Colonic mucosa (tissue), 4 donors: Measurements from ENCODE around the gene CCDC71. TPM values are rescaled to one million over a fixed set of nuclear protein-coding genes. Genes with fewer than 3 reads are reported as not detected.

Source experiments
- DNase-seq: peaks from one replicate; pipeline ENCODE4 v3.0.0-alpha.2; 2020
- H3K27ac ChIP-seq: fragments of 200-600 bp; one replicate; pipeline ENCODE4 v1.8.0; 2021
- H3K27me3 ChIP-seq: fragments of 200-600 bp; one replicate; pipeline ENCODE4 v1.8.0; 2021
- H3K36me3 ChIP-seq: fragments of 200-600 bp; one replicate; pipeline ENCODE4 v1.8.0; 2021
- H3K4me1 ChIP-seq: fragments of 200-600 bp; one replicate; pipeline ENCODE4 v1.8.0; 2021; ENCODE audit warnings: mild to moderate bottlenecking
- H3K4me3 ChIP-seq: fragments of 200-600 bp; one replicate; pipeline ENCODE4 v1.8.0; 2021
- H3K9ac ChIP-seq, 2 donors: one replicate each; pipeline ENCODE4 v1.7.0; 2013; ENCODE audit warnings: control low read depth in 2 of 2, low read depth in 2 of 2, low read length in 2 of 2
- H3K9me3 ChIP-seq: fragments of 200-600 bp; one replicate; pipeline ENCODE4 v1.8.0; 2021
- intact Hi-C: fragments of 100-400 bp; cut with DNase I; formaldehyde crosslinking; loops from one replicate; pipeline ENCODE4 v1.14.1; 2022
- total RNA-seq, 2 donors: library from RNA; stranded (reverse); fragmentation: NEBNext Ultra II Directional in 1 of 2; extraction: Animal tissue kit (Norgen Biotek cat#: 25700) in 1 of 2; gene quantifications; one replicate each; pipeline ENCODE4 v1.2.1, GENCODE V29; 2021
- TF ChIP-seq, protein P1 (sequence below): fragments of 200-600 bp; IDR thresholded peaks from one replicate; pipeline ENCODE4 v1.8.0; 2022; ENCODE audit warnings: antibody characterized with exemption, mild to moderate bottlenecking
- donor health status: healthy.
- donor health status: DM: no; HTN: no; CAD: no.
- donor health status: DM: no; HTN: no; CAD: no.

CCDC71 gene
- total RNA-seq: 10 to 100 TPM; 17.8 to 22.6 TPM

GRCh38 chr3:49165771-49166751 lies at the start of gene CCDC71:
Gene CCDC71, minus strand, starts transcription at chr3:49166331. Its CDS starts 2,123 bp downstream, at chr3:49164208.
- TF ChIP-seq, protein P1, sequence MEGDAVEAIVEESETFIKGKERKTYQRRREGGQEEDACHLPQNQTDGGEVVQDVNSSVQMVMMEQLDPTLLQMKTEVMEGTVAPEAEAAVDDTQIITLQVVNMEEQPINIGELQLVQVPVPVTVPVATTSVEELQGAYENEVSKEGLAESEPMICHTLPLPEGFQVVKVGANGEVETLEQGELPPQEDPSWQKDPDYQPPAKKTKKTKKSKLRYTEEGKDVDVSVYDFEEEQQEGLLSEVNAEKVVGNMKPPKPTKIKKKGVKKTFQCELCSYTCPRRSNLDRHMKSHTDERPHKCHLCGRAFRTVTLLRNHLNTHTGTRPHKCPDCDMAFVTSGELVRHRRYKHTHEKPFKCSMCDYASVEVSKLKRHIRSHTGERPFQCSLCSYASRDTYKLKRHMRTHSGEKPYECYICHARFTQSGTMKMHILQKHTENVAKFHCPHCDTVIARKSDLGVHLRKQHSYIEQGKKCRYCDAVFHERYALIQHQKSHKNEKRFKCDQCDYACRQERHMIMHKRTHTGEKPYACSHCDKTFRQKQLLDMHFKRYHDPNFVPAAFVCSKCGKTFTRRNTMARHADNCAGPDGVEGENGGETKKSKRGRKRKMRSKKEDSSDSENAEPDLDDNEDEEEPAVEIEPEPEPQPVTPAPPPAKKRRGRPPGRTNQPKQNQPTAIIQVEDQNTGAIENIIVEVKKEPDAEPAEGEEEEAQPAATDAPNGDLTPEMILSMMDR: no peak
- H3K27ac ChIP-seq: peak within 1 kb of the TSS; percentile 74
- H3K4me1 ChIP-seq: peaks cover 3% of the 10 kb centered on the region
- peak within 1 kb of the TSS; percentile 93 for H3K4me3 ChIP-seq
- H3K9ac ChIP-seq: peak within 1 kb of the TSS; percentile 67 to 68
- H3K36me3 ChIP-seq: no peaks in the 10 kb centered on the region
- intact Hi-C loops: no loop called here
- H3K27me3 ChIP-seq: no peaks in the 10 kb centered on the region
- no peaks in the 10 kb centered on the region for H3K9me3 ChIP-seq
- DNase-seq: peak; percentile 70

DNA sequence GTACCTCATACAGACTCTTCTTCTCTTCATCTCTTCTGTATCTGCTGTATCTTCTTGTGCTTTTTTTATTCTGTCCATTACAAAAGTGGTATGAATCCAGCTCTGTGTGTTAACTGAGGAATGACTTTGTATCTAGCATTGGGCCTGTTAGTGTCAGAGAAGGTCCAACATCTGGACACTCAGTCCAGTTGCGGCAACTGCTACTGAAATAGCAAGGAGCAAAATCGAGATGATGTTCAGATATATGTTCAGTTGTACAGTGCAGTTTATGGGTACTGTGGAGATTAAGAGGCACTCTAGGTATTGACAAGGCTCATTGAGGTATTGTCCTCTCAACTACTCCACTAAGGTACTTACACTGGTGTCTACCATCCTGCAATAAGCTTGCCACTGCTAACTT lies 47.9 kb upstream of the CCDC71 start:
- Histone ChIP-seq H3K27me3 (no peaks in the 10 kb centered on the region), H3K4me1 (no peaks in the 10 kb centered on the region), H3K9ac (no peak overlapping the region), H3K4me3 (no peak overlapping the region), H3K36me3 (no peaks in the 10 kb centered on the region), H3K9me3 (no peaks in the 10 kb centered on the region), H3K27ac (no peak overlapping the region)
- TF ChIP-seq, protein P1: no peak
- intact Hi-C loops: no loop called here
- no peak for DNase-seq

GRCh38 chr3:49213541-49213943 lies 47.4 kb upstream of the CCDC71 start:
- Histone ChIP-seq H3K9me3 (no peaks in the 10 kb centered on the region), H3K36me3 (no peaks in the 10 kb centered on the region), H3K9ac (no peak overlapping the region), H3K4me1 (no peaks in the 10 kb centered on the region), H3K4me3 (no peak overlapping the region), H3K27ac (no peak overlapping the region), H3K27me3 (no peaks in the 10 kb centered on the region)
- intact Hi-C loops: no loop called here
- TF ChIP-seq, protein P1: no peak
- no peak for DNase-seq

- TF ChIP-seq, protein P1: no peak
- no peak overlapping the region for H3K9ac ChIP-seq
- no peaks in the 10 kb centered on the region for H3K36me3 ChIP-seq
- H3K4me1 ChIP-seq: no peaks in the 10 kb centered on the region
- intact Hi-C loops: no loop called here
- H3K27ac ChIP-seq: no peak overlapping the region
- H3K9me3 ChIP-seq: no peaks in the 10 kb centered on the region
- peak overlapping the region; percentile 11 for H3K4me3 ChIP-seq
- no peak for DNase-seq
- no peaks in the 10 kb centered on the region for H3K27me3 ChIP-seq
Measured at GRCh38 chr3:49199900-49200281, 33.8 kb upstream of the CCDC71 start.

DNA sequence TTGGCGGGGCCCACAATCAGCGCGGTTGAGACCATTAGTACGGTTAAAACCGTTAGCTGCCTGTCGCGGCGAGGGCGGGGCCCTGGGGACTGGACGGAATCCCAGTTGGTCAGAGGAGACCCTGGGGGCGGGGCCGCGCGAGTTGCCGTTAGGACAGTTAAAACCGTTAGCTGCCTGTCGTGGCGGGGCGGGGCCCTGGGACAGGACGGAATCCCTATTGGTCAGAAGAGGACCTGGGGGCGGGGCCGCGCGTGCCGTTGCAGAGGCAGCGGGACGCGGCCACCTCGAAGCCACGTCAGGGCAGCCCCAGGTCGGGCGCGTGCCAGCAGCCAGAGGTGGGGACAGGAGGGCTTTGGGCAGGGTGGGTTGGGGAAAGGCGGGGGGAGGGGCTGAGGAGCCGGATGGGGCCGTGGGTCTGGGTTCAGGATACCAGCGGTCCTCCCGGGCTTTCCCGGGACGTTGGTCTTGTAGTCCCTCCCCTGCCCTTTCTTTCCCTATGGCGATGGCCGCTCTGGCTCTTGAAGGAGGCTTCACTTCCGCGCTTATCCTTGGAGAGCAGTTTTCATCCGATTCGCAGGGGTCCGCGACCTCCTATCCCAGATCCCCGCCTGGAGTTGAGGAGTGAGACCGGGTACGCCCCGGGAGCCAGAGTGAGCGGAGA lies 33.2 kb upstream of the CCDC71 start:
- H3K27ac ChIP-seq: no peak overlapping the region
- no peaks in the 10 kb centered on the region for H3K36me3 ChIP-seq
- intact Hi-C loops: no loop called here
- TF ChIP-seq, protein P1: no peak
- peak overlapping the region; percentile 11 for H3K4me3 ChIP-seq
- H3K27me3 ChIP-seq: no peaks in the 10 kb centered on the region
- H3K4me1 ChIP-seq: no peaks in the 10 kb centered on the region
- no peak overlapping the region for H3K9ac ChIP-seq
- H3K9me3 ChIP-seq: no peaks in the 10 kb centered on the region
- peak; percentile 81 for DNase-seq
